MM.1S (cell line): ENCODE data around the gene ZNF337.
"Not testable (repeated sequence)": the region's sequence is repeated elsewhere in the genome, so short reads cannot be mapped to it uniquely, and the experiment has no call there.

Experiments
- EZH2 ChIP-seq: fragments of 300-600 bp; sonication (generic); optimal IDR thresholded peaks from 2 replicates; pipeline ENCODE3; 2017; ENCODE audit warnings: low read depth, mild to moderate bottlenecking, antibody characterized with exemption, low read length, mixed read lengths
- EZH2phosphoT487 ChIP-seq: fragments of 300-600 bp; sonication (generic); IDR thresholded peaks from 2 replicates; pipeline ENCODE4 v1.6.1; 2018; ENCODE audit warnings: antibody characterized with exemption, low read length
- TF ChIP-seq, protein P1 (sequence below): fragments of 300-600 bp; sonication (generic); IDR thresholded peaks from 2 replicates; pipeline ENCODE4 v1.5.1; 2016; ENCODE audit warnings: antibody characterized with exemption, low read length, mixed read lengths

DNA sequence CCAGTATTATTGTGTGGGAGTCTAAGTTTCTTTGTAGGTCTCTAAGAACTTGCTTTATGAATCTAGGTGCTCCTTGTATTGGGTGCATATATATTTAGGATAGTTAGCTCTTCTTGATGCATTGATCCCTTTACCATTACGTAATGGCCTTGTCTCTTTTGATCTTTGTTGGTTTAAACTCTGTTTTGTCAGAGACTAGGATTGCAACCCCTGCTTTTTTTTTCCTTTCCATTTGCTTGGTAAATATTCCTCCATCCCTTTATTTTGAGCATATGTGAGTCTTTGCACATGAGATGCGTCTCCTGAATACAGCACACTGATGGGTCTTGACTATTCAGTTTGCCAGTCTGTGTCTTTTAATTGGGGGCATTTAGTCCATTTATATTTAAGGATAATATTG is 7.7 kb upstream of the ZNF337 start:
- TF ChIP-seq, protein P1, sequence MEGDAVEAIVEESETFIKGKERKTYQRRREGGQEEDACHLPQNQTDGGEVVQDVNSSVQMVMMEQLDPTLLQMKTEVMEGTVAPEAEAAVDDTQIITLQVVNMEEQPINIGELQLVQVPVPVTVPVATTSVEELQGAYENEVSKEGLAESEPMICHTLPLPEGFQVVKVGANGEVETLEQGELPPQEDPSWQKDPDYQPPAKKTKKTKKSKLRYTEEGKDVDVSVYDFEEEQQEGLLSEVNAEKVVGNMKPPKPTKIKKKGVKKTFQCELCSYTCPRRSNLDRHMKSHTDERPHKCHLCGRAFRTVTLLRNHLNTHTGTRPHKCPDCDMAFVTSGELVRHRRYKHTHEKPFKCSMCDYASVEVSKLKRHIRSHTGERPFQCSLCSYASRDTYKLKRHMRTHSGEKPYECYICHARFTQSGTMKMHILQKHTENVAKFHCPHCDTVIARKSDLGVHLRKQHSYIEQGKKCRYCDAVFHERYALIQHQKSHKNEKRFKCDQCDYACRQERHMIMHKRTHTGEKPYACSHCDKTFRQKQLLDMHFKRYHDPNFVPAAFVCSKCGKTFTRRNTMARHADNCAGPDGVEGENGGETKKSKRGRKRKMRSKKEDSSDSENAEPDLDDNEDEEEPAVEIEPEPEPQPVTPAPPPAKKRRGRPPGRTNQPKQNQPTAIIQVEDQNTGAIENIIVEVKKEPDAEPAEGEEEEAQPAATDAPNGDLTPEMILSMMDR: not testable (repeated sequence)
- TF ChIP-seq EZH2phosphoT487, EZH2: not testable (repeated sequence)
